ENCODE results near the gene RNF223.

GRCh38 chr1:1032424-1032823 is 41.7 kb downstream of the RNF223 start:
- no peak for TF ChIP-seq CTCF (IDR thresholded peaks at IDR 0.05)
- TF ChIP-seq POLR2A (IDR thresholded peaks at IDR 0.05), result no peak
- no peak for TF ChIP-seq POLR2AphosphoS5 (IDR thresholded peaks at IDR 0.05)
- no peak for TF ChIP-seq EP300 (IDR thresholded peaks at IDR 0.05)

Measured in stomach (tissue), 4 donors.